DOHH2 (cell line): ENCODE results near the gene NFIB.

Experiments used
- H3F3A ChIP-seq: fragments of 200-600 bp; sonication (generic), shearing (Covaris generic); 2 replicates; pipeline ENCODE4 v1.6.0; 2016; ENCODE audit warnings: antibody characterized with exemption, mild to moderate bottlenecking; ENCODE audit not compliant: control insufficient read depth, insufficient read depth
- H3K27ac ChIP-seq: fragments of 200-600 bp; sonication (generic); 2 replicates; pipeline ENCODE4 v1.5.1; 2014; ENCODE audit warnings: low read depth, mild to moderate bottlenecking, low read length, moderate library complexity
- H3K27me3 ChIP-seq: fragments of 200-600 bp; sonication (generic); 2 replicates; pipeline ENCODE4 v1.6.1; 2014; ENCODE audit warnings: mild to moderate bottlenecking, low read length, mixed read lengths; ENCODE audit not compliant: control insufficient read depth
- H3K36me3 ChIP-seq: fragments of 200-600 bp; sonication (generic); 2 replicates; pipeline ENCODE4 v1.6.1; 2014; ENCODE audit warnings: mild to moderate bottlenecking, low read length, moderate library complexity, mixed read lengths; ENCODE audit not compliant: control insufficient read depth
- H3K4me1 ChIP-seq: fragments of 200-600 bp; sonication (generic); 2 replicates; pipeline ENCODE4 v1.6.1; 2014; ENCODE audit warnings: mild to moderate bottlenecking, low read length, mixed read lengths; ENCODE audit not compliant: control insufficient read depth
- H3K4me2 ChIP-seq: fragments of 200-600 bp; sonication (generic); 2 replicates; pipeline ENCODE4 v1.6.0; 2014; ENCODE audit warnings: mild to moderate bottlenecking, low read length, moderate library complexity
- H3K4me3 ChIP-seq: fragments of 200-600 bp; sonication (generic); 2 replicates; pipeline ENCODE4 v1.5.1; 2014; ENCODE audit warnings: mild to moderate bottlenecking, low read length, mixed read lengths
- H3K79me2 ChIP-seq: fragments of 200-600 bp; sonication (generic); 2 replicates; pipeline ENCODE4 v1.6.1; 2014; ENCODE audit warnings: mild to moderate bottlenecking, low read length, mixed read lengths; ENCODE audit not compliant: control insufficient read depth
- H3K9me2 ChIP-seq: fragments of 200-600 bp; sonication (generic); replicated peaks from 2 replicates; pipeline ENCODE4 v1.6.1; 2014; ENCODE audit warnings: mild to moderate bottlenecking, low read length, mixed read lengths; ENCODE audit not compliant: control insufficient read depth
- H3K9me3 ChIP-seq: fragments of 200-600 bp; sonication (generic); 2 replicates; pipeline ENCODE4 v1.6.1; 2014; ENCODE audit warnings: antibody characterized with exemption, low read length, mixed read lengths; ENCODE audit not compliant: control insufficient read depth, insufficient read depth
- H4K20me1 ChIP-seq: fragments of 200-600 bp; sonication (generic); 2 replicates; pipeline ENCODE4 v1.6.0; 2014; ENCODE audit warnings: low read depth, mild to moderate bottlenecking, antibody characterized with exemption, low read length, moderate library complexity; ENCODE audit not compliant: control insufficient read depth, insufficient read depth
- CTCF ChIP-seq: fragments of 200-600 bp; sonication (generic); IDR thresholded peaks from one replicate; pipeline ENCODE4 v1.5.1; 2014; ENCODE audit warnings: antibody characterized with exemption, mild to moderate bottlenecking, low read depth, low read length; ENCODE audit not compliant: poor library complexity, severe bottlenecking
- EZH2phosphoT487 ChIP-seq: fragments of 200-600 bp; sonication (generic); IDR thresholded peaks from 2 replicates; pipeline ENCODE4 v1.6.1; 2017; ENCODE audit warnings: borderline replicate concordance, mild to moderate bottlenecking, antibody characterized with exemption, low read length, moderate library complexity, mixed read lengths

Gene NFIB

GRCh38 chr9:14261616-14262015 is 52.3 kb downstream of the NFIB start:
- H3K4me1 ChIP-seq = no peaks in the 10 kb centered on the region
- no peaks in the 10 kb centered on the region for H3K27me3 ChIP-seq
- H3K79me2 ChIP-seq = no peaks in the 10 kb centered on the region

GRCh38 chr9:14260101-14260500 is 53.8 kb downstream of the NFIB start:
- no peak overlapping the region for H3K4me2 ChIP-seq
- H3K4me3 ChIP-seq = no peak overlapping the region
- H3K27me3 ChIP-seq = no peaks in the 10 kb centered on the region
- TF ChIP-seq EZH2phosphoT487 = no peak
- no peak for TF ChIP-seq CTCF
- H3K4me1 ChIP-seq = no peaks in the 10 kb centered on the region
- H3F3A ChIP-seq = no peaks in the 10 kb centered on the region
- H3K9me2 ChIP-seq = no peaks in the 10 kb centered on the region
- no peak overlapping the region for H3K27ac ChIP-seq
- H4K20me1 ChIP-seq = no peaks in the 10 kb centered on the region
- H3K36me3 ChIP-seq = no peaks in the 10 kb centered on the region
- no peaks in the 10 kb centered on the region for H3K79me2 ChIP-seq
- H3K9me3 ChIP-seq = no peaks in the 10 kb centered on the region

More at GRCh38 chr9:14261616-14262015, 52.3 kb downstream of the NFIB start:
- H3K36me3 ChIP-seq = no peaks in the 10 kb centered on the region
- no peaks in the 10 kb centered on the region for H3F3A ChIP-seq
- no peak overlapping the region for H3K4me3 ChIP-seq
- H4K20me1 ChIP-seq = no peaks in the 10 kb centered on the region
- H3K9me2 ChIP-seq = no peaks in the 10 kb centered on the region
- no peaks in the 10 kb centered on the region for H3K9me3 ChIP-seq
- TF ChIP-seq EZH2phosphoT487 (no peak), CTCF (no peak)
- no peak overlapping the region for H3K27ac ChIP-seq
- no peak overlapping the region for H3K4me2 ChIP-seq

- Histone ChIP-seq H3K9me3 (no peaks in the 10 kb centered on the region), H3K4me2 (no peak overlapping the region), H4K20me1 (no peaks in the 10 kb centered on the region), H3K79me2 (no peaks in the 10 kb centered on the region), H3K36me3 (no peaks in the 10 kb centered on the region), H3K27ac (no peak overlapping the region), H3K4me3 (no peak overlapping the region), H3K4me1 (no peaks in the 10 kb centered on the region), H3K9me2 (no peaks in the 10 kb centered on the region), H3F3A (no peaks in the 10 kb centered on the region), H3K27me3 (no peaks in the 10 kb centered on the region)
- TF ChIP-seq CTCF (no peak), EZH2phosphoT487 (no peak)
Observed at GRCh38 chr9:14258660-14259239, 55.2 kb downstream of the NFIB start.
